Prostate gland (tissue), 2 donors: Measurements from ENCODE around the gene SPATA2L.

Source experiments
- POLR2A ChIP-seq: fragments of 450-650 bp; IDR thresholded peaks from one replicate; pipeline ENCODE4 v1.6.1; 2016; ENCODE audit warnings: antibody characterized with exemption, mild to moderate bottlenecking
- POLR2AphosphoS5 ChIP-seq: sonication (generic); formaldehyde crosslinking; IDR thresholded peaks from one replicate; pipeline ENCODE4 v1.6.1; 2017; ENCODE audit warnings: antibody characterized with exemption
- TF ChIP-seq, protein P1 (sequence below), 4 experiments: fragments of 200-600 bp in 2 of 4; fragments of 450-650 bp in 2 of 4; sonication (generic) in 2 of 4; IDR thresholded peaks; 1 replicate in 3 of 4; 2 replicates in 1 of 4; pipeline ENCODE4 v1.5.1; 2016 to 2019; ENCODE audit warnings: antibody characterized with exemption in 4 of 4, mild to moderate bottlenecking in 2 of 4, moderate library complexity in 2 of 4

DNA sequence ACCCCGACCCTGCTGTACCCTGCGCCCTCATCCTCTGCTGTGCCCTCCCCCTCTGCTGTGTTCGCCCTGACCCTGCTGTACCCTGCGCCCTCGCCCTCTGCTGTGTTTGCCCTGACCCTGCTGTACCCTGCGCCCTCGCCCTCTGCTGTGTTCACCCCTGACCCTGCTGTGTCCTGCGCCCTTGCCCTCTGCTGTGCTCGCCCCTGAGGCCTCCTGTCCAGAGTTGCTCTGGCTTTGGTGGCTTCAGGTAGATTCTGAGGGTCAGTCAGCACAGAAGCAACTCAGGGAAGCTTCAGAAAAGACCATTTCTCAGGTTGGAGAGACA, 31.4 kb upstream of the SPATA2L start:
- TF ChIP-seq POLR2A, result no peak
- TF ChIP-seq, protein P1, sequence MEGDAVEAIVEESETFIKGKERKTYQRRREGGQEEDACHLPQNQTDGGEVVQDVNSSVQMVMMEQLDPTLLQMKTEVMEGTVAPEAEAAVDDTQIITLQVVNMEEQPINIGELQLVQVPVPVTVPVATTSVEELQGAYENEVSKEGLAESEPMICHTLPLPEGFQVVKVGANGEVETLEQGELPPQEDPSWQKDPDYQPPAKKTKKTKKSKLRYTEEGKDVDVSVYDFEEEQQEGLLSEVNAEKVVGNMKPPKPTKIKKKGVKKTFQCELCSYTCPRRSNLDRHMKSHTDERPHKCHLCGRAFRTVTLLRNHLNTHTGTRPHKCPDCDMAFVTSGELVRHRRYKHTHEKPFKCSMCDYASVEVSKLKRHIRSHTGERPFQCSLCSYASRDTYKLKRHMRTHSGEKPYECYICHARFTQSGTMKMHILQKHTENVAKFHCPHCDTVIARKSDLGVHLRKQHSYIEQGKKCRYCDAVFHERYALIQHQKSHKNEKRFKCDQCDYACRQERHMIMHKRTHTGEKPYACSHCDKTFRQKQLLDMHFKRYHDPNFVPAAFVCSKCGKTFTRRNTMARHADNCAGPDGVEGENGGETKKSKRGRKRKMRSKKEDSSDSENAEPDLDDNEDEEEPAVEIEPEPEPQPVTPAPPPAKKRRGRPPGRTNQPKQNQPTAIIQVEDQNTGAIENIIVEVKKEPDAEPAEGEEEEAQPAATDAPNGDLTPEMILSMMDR (IDR thresholded peaks at IDR 0.05), result no peak
- TF ChIP-seq POLR2AphosphoS5, result no peak
